HepG2 (cell line): ENCODE data around the gene FNDC10. TPM values are rescaled to one million over a fixed set of nuclear protein-coding genes. Genes with fewer than 3 reads are reported as not detected.

Source experiments
- ATAC-seq: fragments of 200-7000 bp; cut with Tn5 transposase; 3 replicates; pipeline ENCODE4 v1.9.1; 2020; ENCODE audit warnings: mild to moderate bottlenecking, moderate library complexity
- BruUV-seq: library from RNA; stranded (reverse); fragments of 400-500 nt; replicated peaks from 2 replicates; lab custom pipeline; 2021; lab: Mats Ljungman, UMichigan
- CTCF ChIA-PET: fragments of 300-600 bp; formaldehyde crosslinking; extraction: SDS; loops from one replicate; lab custom pipeline; 2021; ENCODE audit warnings: low total read pairs, inconsistent platforms, low intra/inter-chr PET ratio; lab: Yijun Ruan, JAX
- POLR2A ChIA-PET: fragments of 350-600 bp; sonication (Branson Sonifier 250); formaldehyde crosslinking; loops from one replicate; lab custom pipeline; 2020; ENCODE audit warnings: antibody characterized with exemption, inconsistent platforms; lab: Yijun Ruan, JAX
- DNase-seq: peaks from one replicate; pipeline ENCODE4 v3.0.0-alpha.2; 2015; ENCODE audit warnings: low spot score
- FAIRE-seq: peaks from 3 replicates; lab custom pipeline; 2011; peaks lifted over from hg19 to GRCh38; lab: Jason Lieb, UNC
- H2AFZ ChIP-seq: one replicate; pipeline ENCODE4 v1.6.1; 2011; ENCODE audit warnings: low read length, inconsistent platforms
- H3K27ac ChIP-seq: fragments of 300-600 bp; 3 replicates; pipeline ENCODE4 v1.8.0; 2011; ENCODE audit warnings: mixed run types, mild to moderate bottlenecking, mixed read lengths, low read length, inconsistent platforms; ENCODE audit not compliant: insufficient read depth; ENCODE audit errors: extremely low read length
- H3K27me3 ChIP-seq, 2 experiments: fragments of 200-600 bp in 1 of 2; 2 replicates in 1 of 2; 3 replicates in 1 of 2; pipeline versions ENCODE4 v1.6.0 to v1.8.0; 2011; ENCODE audit warnings: low read length in 2 of 2, mild to moderate bottlenecking in 2 of 2, moderate library complexity in 2 of 2, inconsistent platforms in 1 of 2; ENCODE audit not compliant: insufficient read depth in 2 of 2, control insufficient read depth in 1 of 2
- H3K36me3 ChIP-seq, 2 experiments: fragments of 200-600 bp in 1 of 2; replicated peaks in 1 of 2; 2 replicates in 1 of 2; 3 replicates in 1 of 2; pipeline versions ENCODE4 v1.5.1 to v1.8.0; 2011; ENCODE audit warnings: low read length in 2 of 2, inconsistent platforms in 1 of 2; ENCODE audit not compliant: insufficient read depth in 2 of 2, control insufficient read depth in 1 of 2
- H3K4me1 ChIP-seq: 2 replicates; pipeline ENCODE4 v1.5.1; 2012; ENCODE audit warnings: low read length, inconsistent platforms; ENCODE audit not compliant: insufficient read depth
- H3K4me2 ChIP-seq: 2 replicates; pipeline ENCODE4 v1.6.0; 2011; ENCODE audit warnings: low read depth, low read length, inconsistent platforms
- H3K4me3 ChIP-seq, 3 experiments: fragments of 200-600 bp in 1 of 3; sonication (generic), shearing (Covaris generic) in 1 of 3; replicated peaks in 1 of 3; 2 replicates each; pipeline ENCODE4 v1.5.1; 2011 to 2016; ENCODE audit warnings: low read length in 3 of 3, inconsistent platforms in 2 of 3, low read depth in 2 of 3, mild to moderate bottlenecking in 2 of 3, control low read depth in 1 of 3, mixed read lengths in 1 of 3; ENCODE audit not compliant: insufficient read depth in 1 of 3
- H3K79me2 ChIP-seq: one replicate; pipeline ENCODE4 v1.6.1; 2011; ENCODE audit warnings: low read length, inconsistent platforms; ENCODE audit not compliant: insufficient read depth
- H3K9ac ChIP-seq: 2 replicates; pipeline ENCODE4 v1.6.0; 2011; ENCODE audit warnings: mild to moderate bottlenecking, low read depth, low read length, inconsistent platforms; ENCODE audit not compliant: insufficient read depth
- H3K9me3 ChIP-seq: 2 replicates; pipeline ENCODE4 v1.5.1; 2012; ENCODE audit warnings: mild to moderate bottlenecking, low read length
- H4K20me1 ChIP-seq: 2 replicates; pipeline ENCODE4 v1.6.0; 2011; ENCODE audit warnings: inconsistent platforms, mild to moderate bottlenecking, low read length, moderate library complexity; ENCODE audit not compliant: insufficient read depth
- CREB1 ChIP-seq, 2 experiments: fragments of 450-650 bp in 1 of 2; IDR thresholded peaks; 2 replicates each; pipeline ENCODE4 v1.6.1; 2016 to 2017; ENCODE audit warnings: control low read depth in 1 of 2, mild to moderate bottlenecking in 1 of 2, missing compliant biosample characterization in 1 of 2, missing genetic modification characterization in 1 of 2
- DMAP1 ChIP-seq: IDR thresholded peaks from 2 replicates; pipeline ENCODE4 v1.6.1; 2016
- ERF ChIP-seq: IDR thresholded peaks from 2 replicates; pipeline ENCODE4 v1.6.1; 2018; ENCODE audit warnings: missing biosample characterization, missing genetic modification reagents
- GABPB1 ChIP-seq: IDR thresholded peaks from 2 replicates; pipeline ENCODE4 v1.6.1; 2016; ENCODE audit warnings: mild to moderate bottlenecking, missing genetic modification reagents, moderate library complexity, missing compliant biosample characterization
- NFE2L2 ChIP-seq: fragments of 150-350 bp; IDR thresholded peaks from 2 replicates; pipeline ENCODE4 v1.6.1; 2014; ENCODE audit warnings: low read length
- RBFOX2 ChIP-seq: fragments of 200-400 bp; formaldehyde crosslinking; IDR thresholded peaks from 2 replicates; pipeline ENCODE4 v1.6.1; 2017; ENCODE audit warnings: low read depth, mild to moderate bottlenecking, low read length
- TRIM24 ChIP-seq: sonication (generic); formaldehyde crosslinking; IDR thresholded peaks from 2 replicates; pipeline ENCODE4 v1.8.0; 2022; ENCODE audit warnings: mild to moderate bottlenecking, missing genetic modification reagents
- ZNF263 ChIP-seq: sonication (generic); formaldehyde crosslinking; IDR thresholded peaks from 2 replicates; pipeline ENCODE4 v1.4.0; 2020; ENCODE audit warnings: missing genetic modification reagents
- ZNF484 ChIP-seq: sonication (generic); formaldehyde crosslinking; IDR thresholded peaks from 2 replicates; pipeline ENCODE4 v1.5.1; 2020; ENCODE audit warnings: mild to moderate bottlenecking, low read depth, missing genetic modification reagents, borderline replicate concordance
- ZNF547 ChIP-seq: sonication (generic); formaldehyde crosslinking; IDR thresholded peaks from 2 replicates; pipeline ENCODE4 v1.5.1; 2020; ENCODE audit warnings: mild to moderate bottlenecking, missing genetic modification reagents
- ZNF850 ChIP-seq: sonication (generic); formaldehyde crosslinking; conservative IDR thresholded peaks from 2 replicates; pipeline ENCODE4 v1.9.0; 2021; ENCODE audit warnings: mild to moderate bottlenecking, missing genetic modification reagents
- WGBS: methylation state at CpG from one replicate; pipeline ENCODE4 v1.1.6; 2017; ENCODE audit warnings: low lambda C conversion rate; 5-methylcytosine and 5-hydroxymethylcytosine counted together
- in situ Hi-C: cut with HindIII; loops from 2 replicates; pipeline ENCODE4 v1.10.0; 2017; ENCODE audit warnings: low pct_unique_long_range_greater_than_20kb; ENCODE audit not compliant: extremely low pct_ligation_motif_present
- intact Hi-C: fragments of 100-400 bp; cut with micrococcal nuclease; formaldehyde crosslinking; loops from one replicate; pipeline ENCODE4 v1.10.0; 2022; ENCODE audit not compliant: unreplicated experiment
- polyA plus RNA-seq, 8 experiments: library from polyadenylated mRNA; depleted of rRNA in 3 of 8; stranded (reverse) in 7 of 8; unstranded in 1 of 8; fragments of >200 nt; fragmentation: Illumina TruSeq in 4 of 8; extraction: Trizol in 4 of 8; gene quantifications; 2 replicates each; pipeline versions ENCODE4 v1.2.1 to v1.2.3, GENCODE V29; 2011 to 2016; ENCODE audit warnings: low read depth in 4 of 8, missing spikeins in 1 of 8, mixed read lengths in 1 of 8; ENCODE audit not compliant: insufficient read depth in 1 of 8
- total RNA-seq, 5 experiments: library from RNA; depleted of rRNA; stranded (reverse); fragments of >200 nt; fragmentation: Illumina TruSeq; extraction: Trizol; gene quantifications; 2 replicates each; pipeline ENCODE4 v1.2.3, GENCODE V29; 2016; ENCODE audit warnings: low read depth in 1 of 5
- TF ChIP-seq, protein P1 (sequence below): IDR thresholded peaks from 2 replicates; pipeline ENCODE4 v1.6.1; 2016; ENCODE audit warnings: mild to moderate bottlenecking
- TF ChIP-seq, protein P2 (sequence below): IDR thresholded peaks from 2 replicates; pipeline ENCODE4 v1.6.1; 2016; ENCODE audit warnings: missing compliant biosample characterization, missing genetic modification reagents, borderline replicate concordance
- TF ChIP-seq, protein P3 (sequence below): IDR thresholded peaks from 2 replicates; pipeline ENCODE4 v1.6.1; 2016

The FNDC10 gene
- total and polyA plus RNA-seq, 2 of the 13 experiments (the other 11 are each of a cell fraction or from before 2014, with no cell fraction given), result 2.2 to 2.5 TPM

DNA sequence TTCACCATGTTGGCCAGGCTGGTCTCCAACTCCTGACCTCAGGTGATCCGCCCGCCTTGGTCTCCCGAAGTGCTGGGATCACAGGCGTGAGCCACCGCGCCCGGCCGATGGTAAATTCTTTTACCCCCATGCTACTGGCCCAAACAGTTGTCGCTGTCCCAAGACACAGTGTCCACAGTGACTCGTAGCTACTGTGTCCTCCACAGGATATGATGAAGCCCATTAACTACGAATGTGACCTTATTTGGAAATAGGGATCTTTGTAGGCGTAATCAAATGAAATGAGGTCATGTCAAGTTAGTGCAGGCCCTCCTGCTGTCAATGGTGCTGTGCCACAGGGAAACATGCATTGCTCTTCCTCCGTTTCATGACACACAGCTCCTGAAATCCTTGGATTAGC, 8.5 kb downstream of the FNDC10 start:
- BruUV-seq, result no TSS peak
- Histone ChIP-seq H4K20me1 (no peaks in the 10 kb centered on the region), H3K79me2 (no peaks in the 10 kb centered on the region), H3K27me3 (peaks cover 4 to 25% of the 10 kb centered on the region in 2 experiments; a peak in 4 of 5 replicates), H3K27ac (no peak overlapping the region), H2AFZ (no peak overlapping the region), H3K9ac (no peak overlapping the region), H3K4me3 (no peak overlapping the region), H3K9me3 (no peaks in the 10 kb centered on the region), H3K36me3 (no peaks in the 10 kb centered on the region), H3K4me1 (peaks cover 27% of the 10 kb centered on the region), H3K4me2 (no peak overlapping the region)
- ChIA-PET POLR2A (no interaction called here), CTCF (no interaction called here)
- WGBS, result 74% methylated on average over 13 of the region's 13 CpGs
- no peak for ATAC-seq
- no peak for FAIRE-seq
- TF ChIP-seq, protein P1, sequence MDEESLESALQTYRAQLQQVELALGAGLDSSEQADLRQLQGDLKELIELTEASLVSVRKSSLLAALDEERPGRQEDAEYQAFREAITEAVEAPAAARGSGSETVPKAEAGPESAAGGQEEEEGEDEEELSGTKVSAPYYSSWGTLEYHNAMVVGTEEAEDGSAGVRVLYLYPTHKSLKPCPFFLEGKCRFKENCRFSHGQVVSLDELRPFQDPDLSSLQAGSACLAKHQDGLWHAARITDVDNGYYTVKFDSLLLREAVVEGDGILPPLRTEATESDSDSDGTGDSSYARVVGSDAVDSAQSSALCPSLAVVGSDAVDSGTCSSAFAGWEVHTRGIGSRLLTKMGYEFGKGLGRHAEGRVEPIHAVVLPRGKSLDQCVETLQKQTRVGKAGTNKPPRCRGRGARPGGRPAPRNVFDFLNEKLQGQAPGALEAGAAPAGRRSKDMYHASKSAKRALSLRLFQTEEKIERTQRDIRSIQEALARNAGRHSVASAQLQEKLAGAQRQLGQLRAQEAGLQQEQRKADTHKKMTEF (CRISPR knock-in tag), result no peak
- intact Hi-C loops, result no loop called here
- DNase-seq, result no peak
- in situ Hi-C loops, result no loop called here

DNA sequence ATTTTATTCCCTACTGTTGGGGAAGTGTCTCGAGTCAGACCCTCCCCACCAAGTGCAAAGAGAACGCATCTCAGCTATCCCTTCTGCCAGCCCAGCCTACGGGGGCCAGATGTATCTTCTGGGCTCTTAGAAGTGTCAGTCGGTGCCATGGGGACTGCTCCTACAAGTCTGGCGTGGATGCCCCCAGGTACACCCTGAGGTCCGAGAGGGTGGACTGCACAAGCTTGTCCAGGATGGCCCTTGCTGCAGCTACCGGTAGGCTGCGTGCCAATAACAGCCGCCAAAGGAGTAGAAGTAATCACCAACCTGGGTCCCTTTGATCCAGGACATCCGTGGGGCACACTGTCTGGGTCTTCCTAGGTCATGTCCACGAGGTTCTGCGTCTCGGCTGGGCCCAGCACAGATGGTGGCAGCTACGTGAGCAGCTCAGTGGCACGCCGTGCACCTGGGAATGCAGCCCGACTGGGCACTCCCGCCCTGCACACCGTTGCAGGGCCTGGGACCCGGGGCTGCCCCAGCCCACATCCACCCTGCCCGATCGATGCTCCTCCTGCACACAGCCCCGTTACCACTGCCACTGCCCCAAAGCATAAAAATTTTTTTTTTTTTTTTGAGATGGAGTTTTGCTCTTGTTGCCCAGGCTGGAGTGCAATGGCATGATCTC, 16.5 kb downstream of the FNDC10 start:
- FAIRE-seq (no peak), ATAC-seq (peak; percentile 17; the same call in 1 of the 3 replicates), DNase-seq (no peak)
- Histone ChIP-seq H3K27me3 (peaks cover 4 to 23% of the 10 kb centered on the region in 2 experiments; a peak in 3 of 5 replicates), H3K4me3 (no peak overlapping the region), H3K4me1 (peaks cover 32% of the 10 kb centered on the region), H3K79me2 (no peaks in the 10 kb centered on the region), H3K9ac (no peak overlapping the region), H2AFZ (no peak overlapping the region), H3K27ac (no peak overlapping the region), H3K36me3 (no peaks in the 10 kb centered on the region), H3K4me2 (no peak overlapping the region), H3K9me3 (no peaks in the 10 kb centered on the region), H4K20me1 (no peaks in the 10 kb centered on the region)
- 30% methylated on average over 9 of the region's 23 CpGs for WGBS
- POLR2A ChIA-PET, result no interaction called here
- BruUV-seq, result no TSS peak
- CTCF ChIA-PET, result no interaction called here
- in situ Hi-C loops (no loop called here), intact Hi-C loops (no loop called here)
- TF ChIP-seq ZNF850 (no peak), GABPB1 (no peak), ERF (no peak), TRIM24 (no peak), NFE2L2 (no peak), CREB1 (IDR thresholded peaks at IDR 0.05) (no peak), CREB1 (CRISPR knock-in tag; IDR thresholded peaks at IDR 0.05) (no peak), DMAP1 (CRISPR knock-in tag) (no peak), RBFOX2 (no peak), ZNF484 (CRISPR knock-in tag) (no peak), ZNF263 (no peak), ZNF547 (CRISPR knock-in tag) (no peak)
- TF ChIP-seq, protein P2, sequence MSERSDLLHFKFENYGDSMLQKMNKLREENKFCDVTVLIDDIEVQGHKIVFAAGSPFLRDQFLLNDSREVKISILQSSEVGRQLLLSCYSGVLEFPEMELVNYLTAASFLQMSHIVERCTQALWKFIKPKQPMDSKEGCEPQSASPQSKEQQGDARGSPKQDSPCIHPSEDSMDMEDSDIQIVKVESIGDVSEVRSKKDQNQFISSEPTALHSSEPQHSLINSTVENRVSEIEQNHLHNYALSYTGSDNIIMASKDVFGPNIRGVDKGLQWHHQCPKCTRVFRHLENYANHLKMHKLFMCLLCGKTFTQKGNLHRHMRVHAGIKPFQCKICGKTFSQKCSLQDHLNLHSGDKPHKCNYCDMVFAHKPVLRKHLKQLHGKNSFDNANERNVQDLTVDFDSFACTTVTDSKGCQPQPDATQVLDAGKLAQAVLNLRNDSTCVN (CRISPR knock-in tag), result no peak
- TF ChIP-seq, protein P3, sequence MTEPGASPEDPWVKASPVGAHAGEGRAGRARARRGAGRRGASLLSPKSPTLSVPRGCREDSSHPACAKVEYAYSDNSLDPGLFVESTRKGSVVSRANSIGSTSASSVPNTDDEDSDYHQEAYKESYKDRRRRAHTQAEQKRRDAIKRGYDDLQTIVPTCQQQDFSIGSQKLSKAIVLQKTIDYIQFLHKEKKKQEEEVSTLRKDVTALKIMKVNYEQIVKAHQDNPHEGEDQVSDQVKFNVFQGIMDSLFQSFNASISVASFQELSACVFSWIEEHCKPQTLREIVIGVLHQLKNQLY (CRISPR knock-in tag), result no peak
